Activated naive CD8-positive, alpha-beta T cell treated with anti-CD3 and anti-CD28 coated beads, Interleukin-2, amount 50 U/mL, for 16 hours (primary cell): ENCODE measurements around the gene PBX4.
A peak's percentile ranks its signal among the peaks of the same experiment; 100 is the strongest.

Experiments used
- DNase-seq: peaks from one replicate; pipeline ENCODE4 v3.0.0-alpha.2; 2020; ENCODE audit warnings: low read depth, low spot score

PBX4 gene

DNA sequence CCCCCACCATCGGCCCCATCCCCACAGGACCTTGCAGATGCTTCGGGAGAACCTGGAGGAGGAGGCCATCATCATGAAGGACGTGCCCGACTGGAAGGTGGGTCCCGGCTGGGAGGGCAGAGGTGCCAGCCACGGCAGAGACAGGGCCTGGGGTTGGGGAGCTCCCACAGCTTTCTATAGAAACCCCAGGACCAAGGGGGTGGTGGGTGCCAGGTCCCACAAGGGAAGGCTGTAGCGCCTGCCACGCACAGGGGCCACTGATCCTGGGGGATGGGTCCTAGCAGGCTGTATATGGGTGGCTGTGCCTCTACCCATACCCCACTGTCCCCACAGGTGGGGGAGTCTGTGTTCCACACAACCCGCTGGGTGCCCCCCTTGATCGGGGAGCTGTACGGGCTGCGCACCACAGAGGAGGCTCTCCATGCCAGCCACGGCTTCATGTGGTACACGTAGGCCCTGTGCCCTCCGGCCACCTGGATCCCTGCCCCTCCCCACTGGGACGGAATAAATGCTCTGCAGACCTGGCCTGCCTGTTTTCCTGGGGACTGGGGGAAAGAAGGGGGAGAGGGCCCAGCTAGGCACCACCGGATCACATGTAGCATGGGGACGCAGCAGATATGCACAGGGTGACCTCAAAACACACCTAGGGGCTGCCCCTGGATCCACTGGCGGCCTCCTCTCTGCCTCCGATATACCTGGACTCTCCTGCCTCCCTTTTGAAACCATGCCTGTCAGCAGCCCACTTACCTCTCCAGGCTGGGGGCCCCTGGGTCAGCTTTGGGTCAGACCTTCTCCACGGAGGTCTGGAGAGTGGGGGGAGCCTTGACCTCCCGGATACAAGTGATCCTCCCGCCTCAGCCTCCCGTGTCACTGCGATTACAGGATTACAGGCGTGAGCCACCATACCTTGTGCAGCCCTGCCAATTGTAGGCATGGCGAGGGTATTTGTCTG, 90.5 kb downstream of the PBX4 start:
- DNase-seq, result no peak

- DNase-seq, result no peak
These were observed 91.2 kb downstream of the PBX4 start for GRCh38 chr19:19527371-19527656.

DNA sequence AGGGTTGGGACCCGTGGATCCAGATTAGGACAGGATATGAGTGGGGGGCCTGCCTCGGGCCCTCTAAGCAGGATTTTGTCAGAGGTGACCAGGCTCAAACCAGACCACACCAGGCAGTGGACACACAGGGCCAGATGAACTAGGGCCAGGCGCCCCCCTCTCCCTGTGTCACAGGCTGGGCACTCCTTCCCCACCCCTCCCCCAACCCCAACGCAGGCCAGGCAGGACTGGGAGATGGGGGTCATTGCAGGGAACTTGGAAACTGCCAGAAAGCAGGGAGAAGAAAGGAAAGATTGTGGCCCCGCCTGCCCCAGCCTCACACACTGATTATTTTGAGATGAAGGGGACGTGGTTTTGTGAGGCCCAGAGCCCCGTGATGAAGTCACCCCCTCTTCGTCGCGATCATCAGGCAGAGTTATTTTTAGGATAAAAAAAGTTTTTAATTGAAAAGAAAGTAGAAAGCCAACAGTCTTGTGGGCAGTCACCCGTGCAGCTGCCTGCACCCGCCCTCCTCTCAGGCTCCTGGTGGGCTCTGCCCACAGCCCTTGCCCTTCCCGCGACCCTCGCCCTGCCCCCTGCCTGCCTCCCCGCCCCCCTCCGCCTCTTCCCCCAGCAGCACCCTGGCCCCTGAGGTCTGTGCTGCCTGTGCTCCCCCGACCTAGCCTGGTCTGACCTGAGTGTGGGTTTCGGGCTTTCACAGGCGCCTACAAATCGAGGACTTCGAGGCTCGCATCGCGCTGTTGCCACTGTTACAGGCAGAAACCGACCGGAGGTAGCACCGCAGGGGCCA, 91.7 kb downstream of the PBX4 start:
- no peak for DNase-seq

DNA sequence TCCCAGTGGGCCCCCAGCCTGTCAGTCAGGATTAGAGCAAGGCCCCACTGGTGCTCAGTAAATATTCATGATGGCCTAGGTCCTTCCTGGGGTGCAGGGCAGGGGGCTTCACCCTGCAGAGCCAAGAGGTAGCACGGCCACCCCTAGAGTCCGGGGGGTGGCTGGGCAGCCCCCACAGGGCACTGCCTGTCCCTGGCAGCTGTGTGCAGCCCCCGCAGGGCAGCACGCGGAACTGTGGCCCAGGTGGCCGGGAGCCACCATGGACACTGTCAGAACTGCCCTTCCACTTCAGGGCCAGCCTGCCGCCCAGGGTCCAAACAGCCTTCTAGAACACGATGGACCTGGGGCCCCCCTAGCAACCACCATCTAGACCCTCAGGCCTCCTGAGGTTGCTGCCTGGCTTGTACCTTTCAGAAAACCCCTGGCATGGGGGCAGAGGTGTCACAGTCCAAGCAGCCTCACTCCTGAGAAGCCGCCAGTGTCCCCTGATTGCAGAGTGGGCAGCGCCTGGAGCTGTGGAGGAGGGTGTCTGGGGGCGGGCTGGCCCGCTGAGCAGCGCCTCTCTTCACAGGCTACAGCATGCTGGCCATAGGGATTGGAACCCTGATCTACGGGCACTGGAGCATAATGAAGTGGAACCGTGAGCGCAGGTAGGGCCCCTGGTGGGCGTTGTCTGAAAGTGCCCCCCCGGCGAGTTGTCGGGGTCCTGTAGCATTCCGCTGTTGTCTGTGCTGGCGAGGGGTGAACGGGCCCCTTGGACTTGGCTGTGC, 92.7 kb downstream of the PBX4 start:
- DNase-seq, result no peak

GRCh38 chr19:19524053-19524452, 94.4 kb downstream of the PBX4 start:
- DNase-seq, result no peak

GRCh38 chr19:19523177-19523576, 95.3 kb downstream of the PBX4 start:
- DNase-seq, result no peak

- DNase-seq, result no peak
These were observed 97.5 kb downstream of the PBX4 start for GRCh38 chr19:19520989-19521388.

GRCh38 chr19:19517235-19517619, 101.3 kb downstream of the PBX4 start:
- DNase-seq, result no peak

DNA sequence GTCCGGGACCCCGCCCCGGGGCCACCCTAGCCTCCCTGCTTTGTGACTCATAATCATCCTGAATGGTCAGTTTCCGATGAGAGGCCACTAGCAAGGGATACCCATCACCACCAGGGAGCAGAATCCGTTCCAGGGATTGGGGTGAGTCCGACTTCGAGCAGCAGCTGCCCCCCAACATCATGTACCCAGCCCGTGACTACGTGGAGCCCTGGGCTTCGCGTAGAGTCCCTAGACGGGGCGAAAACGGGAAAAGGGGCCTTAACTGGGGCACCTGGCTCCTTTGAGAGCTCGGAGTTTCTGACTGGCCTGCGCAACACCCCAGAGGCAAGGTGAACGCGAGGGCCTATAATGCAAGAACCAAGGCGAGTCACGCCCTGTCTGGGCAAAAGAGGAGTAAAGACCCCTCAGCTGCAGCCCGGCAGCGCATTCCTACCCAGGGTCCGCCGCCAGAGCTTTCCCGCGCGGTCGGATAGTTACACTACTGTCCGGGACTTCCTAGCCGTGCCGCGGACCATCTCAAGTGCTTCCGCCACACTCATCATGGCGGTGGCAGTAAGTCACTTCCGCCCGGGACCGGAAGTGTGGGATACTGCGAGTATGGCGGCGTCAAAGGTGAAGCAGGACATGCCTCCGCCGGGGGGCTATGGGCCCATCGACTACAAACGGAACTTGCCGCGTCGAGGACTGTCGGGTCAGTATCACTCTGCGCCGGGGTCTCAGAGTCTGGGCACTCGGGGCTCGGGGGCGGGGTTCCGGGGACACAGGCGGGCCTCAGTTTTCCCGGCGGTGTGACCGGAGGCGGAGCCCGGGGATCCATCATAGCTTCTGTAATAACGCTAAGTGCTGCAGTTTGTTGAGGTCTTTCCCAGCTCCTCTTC, 102.6 kb downstream of the PBX4 start, which contains the start of gene NDUFA13:
TSS of gene NDUFA13 (plus strand) at position 584 of the 878 bp plus-strand sequence. CDS start at position 598, 14 bp downstream.
- DNase-seq, result peak; percentile 81

DNA sequence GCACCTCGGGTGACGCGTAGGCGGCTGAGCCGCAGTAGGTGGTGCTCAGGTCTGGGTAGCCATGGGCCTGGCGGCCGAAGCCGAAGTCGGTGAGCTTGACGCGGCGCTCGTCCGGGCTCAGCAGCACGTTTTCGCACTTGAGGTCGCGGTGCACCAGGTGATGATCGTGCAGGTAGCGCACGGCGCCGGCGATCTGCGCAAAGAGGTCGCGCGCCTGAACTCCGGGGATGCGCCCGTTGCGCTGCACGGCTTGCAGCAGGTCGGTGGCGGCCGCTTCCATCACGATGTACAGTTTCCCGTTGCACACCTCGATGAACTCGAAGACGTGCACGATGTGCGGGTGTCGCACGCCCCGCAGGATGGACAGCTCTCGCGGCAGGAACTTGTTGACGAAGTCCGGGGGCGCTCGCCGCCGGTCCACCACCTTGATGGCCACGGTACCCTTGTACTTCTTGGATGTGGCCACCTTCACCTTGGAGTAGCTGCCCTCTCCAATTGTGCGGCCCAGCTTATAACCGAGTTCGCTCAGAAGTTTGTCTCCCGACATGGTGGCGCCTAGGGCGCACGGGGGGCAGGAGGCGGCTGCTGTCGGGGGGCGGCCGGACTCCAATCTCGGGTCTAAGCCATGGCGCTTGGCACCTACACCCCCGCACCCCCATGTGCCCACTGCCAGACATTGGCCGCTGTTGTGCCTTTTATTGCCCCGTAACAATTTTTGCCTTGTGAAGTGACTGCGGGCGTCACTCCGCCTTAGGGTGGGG, 103.4 kb downstream of the PBX4 start, which contains the start of gene TSSK6:
TSS of gene TSSK6 (minus strand) at position 668 of the 761 bp plus-strand sequence. CDS start at position 547, 121 bp downstream.
- DNase-seq, result no peak

DNA sequence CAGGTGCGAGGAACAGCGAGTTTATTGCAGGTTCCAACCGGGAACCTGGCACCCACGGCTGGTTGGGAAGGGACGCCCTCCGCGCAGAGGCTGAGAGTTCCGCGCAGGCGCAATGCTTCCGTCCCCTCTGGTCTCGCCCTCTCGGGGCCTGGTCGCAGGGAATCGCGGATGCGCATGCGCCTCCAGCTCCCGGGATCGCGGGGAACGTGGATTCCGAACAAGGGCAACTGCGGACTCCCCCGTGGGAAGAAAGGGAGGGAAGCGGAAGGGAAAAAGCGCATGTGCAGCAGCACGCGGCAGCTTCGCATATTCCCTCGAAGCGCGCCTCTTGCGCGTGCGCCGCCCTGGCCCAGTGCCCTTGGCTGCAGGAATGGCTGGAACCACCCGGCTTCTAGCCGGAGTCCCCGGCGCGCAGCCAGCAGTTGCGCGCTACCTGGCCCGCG, 104.3 kb downstream of the PBX4 start:
- DNase-seq, result no peak

DNA sequence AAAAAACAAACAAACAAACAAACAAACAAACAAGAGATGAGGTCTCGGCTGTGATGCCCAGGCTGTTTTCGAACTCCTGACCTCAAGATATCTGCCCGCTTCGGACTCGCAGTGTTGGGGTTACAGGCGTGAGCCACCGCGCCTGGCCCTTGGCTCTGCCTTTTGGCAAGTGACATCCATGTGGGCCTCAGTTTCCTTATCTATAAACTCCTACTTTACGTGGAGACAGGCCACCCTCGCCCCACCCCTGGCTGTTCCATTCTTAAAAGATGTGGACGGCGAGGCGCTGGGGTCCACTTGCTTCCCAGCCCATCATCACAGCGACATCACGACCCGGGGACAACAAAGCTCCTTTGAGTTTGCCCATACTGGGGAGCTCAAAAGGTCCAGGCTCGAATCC, 104.8 kb downstream of the PBX4 start:
- DNase-seq, result no peak
